HEK293 (cell line): ENCODE measurements around the gene ABCC3.

Source experiments
- KLF10 ChIP-seq: fragments of 450-650 bp; IDR thresholded peaks from 2 replicates; pipeline ENCODE4 v1.5.1; 2018; ENCODE audit warnings: missing biosample characterization, mild to moderate bottlenecking, missing genetic modification characterization
- SP3 ChIP-seq: fragments of 450-650 bp; formaldehyde crosslinking; IDR thresholded peaks from 2 replicates; pipeline ENCODE4 v1.5.1; 2016; ENCODE audit warnings: missing biosample characterization, missing genetic modification characterization
- TSHZ1 ChIP-seq: fragments of 450-650 bp; formaldehyde crosslinking; IDR thresholded peaks from 2 replicates; pipeline ENCODE4 v1.5.1; 2016; ENCODE audit warnings: missing biosample characterization, missing genetic modification characterization, borderline replicate concordance
- ZBTB11 ChIP-seq: fragments of 450-650 bp; formaldehyde crosslinking; conservative IDR thresholded peaks from 2 replicates; pipeline ENCODE4 v1.5.1; 2016; ENCODE audit warnings: low read depth, missing biosample characterization, missing genetic modification characterization
- ZBTB48 ChIP-seq: fragments of 450-650 bp; formaldehyde crosslinking; IDR thresholded peaks from 2 replicates; pipeline ENCODE4 v1.5.1; 2016; ENCODE audit warnings: missing biosample characterization, missing genetic modification characterization
- ZFP3 ChIP-seq: fragments of 450-650 bp; formaldehyde crosslinking; IDR thresholded peaks from 2 replicates; pipeline ENCODE4 v1.5.1; 2016; ENCODE audit warnings: low read depth, missing biosample characterization, missing genetic modification characterization
- ZNF157 ChIP-seq: fragments of 450-650 bp; formaldehyde crosslinking; IDR thresholded peaks from 2 replicates; pipeline ENCODE4 v1.5.1; 2016; ENCODE audit warnings: missing biosample characterization, missing genetic modification characterization
- ZNF184 ChIP-seq: fragments of 450-650 bp; IDR thresholded peaks from 2 replicates; pipeline ENCODE4 v1.5.1; 2018; ENCODE audit warnings: missing biosample characterization, mild to moderate bottlenecking, missing genetic modification characterization
- ZNF24 ChIP-seq: fragments of 450-650 bp; formaldehyde crosslinking; IDR thresholded peaks from 2 replicates; pipeline ENCODE4 v1.5.1; 2016; ENCODE audit warnings: missing biosample characterization, missing genetic modification characterization
- ZNF394 ChIP-seq: fragments of 450-650 bp; formaldehyde crosslinking; IDR thresholded peaks from 2 replicates; pipeline ENCODE4 v1.5.1; 2016; ENCODE audit warnings: missing biosample characterization, missing genetic modification characterization, mild to moderate bottlenecking, moderate library complexity, borderline replicate concordance
- ZNF433 ChIP-seq: fragments of 450-650 bp; formaldehyde crosslinking; IDR thresholded peaks from 2 replicates; pipeline ENCODE4 v1.5.1; 2016; ENCODE audit warnings: missing biosample characterization, missing genetic modification characterization, low read depth
- ZNF501 ChIP-seq: fragments of 450-650 bp; formaldehyde crosslinking; IDR thresholded peaks from 2 replicates; pipeline ENCODE4 v1.5.1; 2016; ENCODE audit warnings: missing biosample characterization, missing genetic modification characterization
- ZNF555 ChIP-seq: fragments of 450-650 bp; formaldehyde crosslinking; conservative IDR thresholded peaks from 2 replicates; pipeline ENCODE4 v1.5.1; 2017; ENCODE audit warnings: missing biosample characterization, mild to moderate bottlenecking, missing genetic modification characterization, inconsistent platforms
- ZNF561 ChIP-seq: fragments of 450-650 bp; IDR thresholded peaks from 2 replicates; pipeline ENCODE4 v1.5.1; 2018; ENCODE audit warnings: missing biosample characterization, missing genetic modification characterization, borderline replicate concordance
- ZNF704 ChIP-seq: fragments of 450-650 bp; formaldehyde crosslinking; IDR thresholded peaks from 2 replicates; pipeline ENCODE4 v1.5.1; 2016; ENCODE audit warnings: missing biosample characterization, missing genetic modification characterization
- ZNF76 ChIP-seq: fragments of 450-650 bp; formaldehyde crosslinking; IDR thresholded peaks from 2 replicates; pipeline ENCODE4; 2016; ENCODE audit warnings: low read depth, missing biosample characterization, missing genetic modification characterization, borderline replicate concordance
- TF ChIP-seq, protein P1 (sequence below): fragments of 450-650 bp; formaldehyde crosslinking; IDR thresholded peaks from 2 replicates; pipeline ENCODE4 v1.5.1; 2016; ENCODE audit warnings: missing biosample characterization, missing genetic modification characterization
- TF ChIP-seq, protein P2 (sequence below): fragments of 450-650 bp; formaldehyde crosslinking; IDR thresholded peaks from 2 replicates; pipeline ENCODE4 v1.5.1; 2016; ENCODE audit warnings: missing biosample characterization, missing genetic modification characterization

The ABCC3 gene

DNA sequence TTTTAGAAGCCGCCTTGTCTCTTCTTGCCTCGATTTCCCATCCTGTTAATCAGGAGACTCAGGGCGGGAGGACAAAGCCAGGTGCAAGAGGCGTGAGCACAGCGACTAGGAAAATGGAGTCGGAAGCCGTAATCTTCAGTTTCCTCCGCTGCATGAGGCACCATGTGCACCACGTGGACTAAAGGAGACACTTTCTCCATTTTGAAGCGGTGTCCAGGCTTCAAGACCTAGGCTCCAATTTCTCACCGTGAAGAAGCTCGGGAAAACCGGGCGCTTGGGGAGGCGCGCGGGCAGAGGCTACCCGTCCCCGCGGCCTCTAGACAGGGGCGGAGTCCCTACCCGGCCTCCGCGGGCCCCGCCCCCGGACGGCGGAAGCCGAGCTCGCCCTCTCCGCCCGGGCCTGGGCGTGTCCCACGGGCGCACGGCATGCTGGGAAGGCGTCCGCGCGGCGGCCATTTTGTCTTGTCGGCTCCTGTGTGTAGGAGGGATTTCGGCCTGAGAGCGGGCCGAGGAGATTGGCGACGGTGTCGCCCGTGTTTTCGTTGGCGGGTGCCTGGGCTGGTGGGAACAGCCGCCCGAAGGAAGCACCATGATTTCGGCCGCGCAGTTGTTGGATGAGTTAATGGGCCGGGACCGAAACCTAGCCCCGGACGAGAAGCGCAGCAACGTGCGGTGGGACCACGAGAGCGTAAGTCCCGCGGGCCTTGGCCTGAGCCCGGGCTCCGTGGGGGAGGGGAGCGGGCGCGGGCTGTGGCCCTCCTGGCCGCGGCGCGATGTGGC, 84.7 kb downstream of the ABCC3 start, which contains the start of gene LUC7L3 (continued):
- TF ChIP-seq ZNF157 (tag by site-specific recombination) (0 out of 2 replicates have a peak, but pooled peaks have one; percentile 17), ZNF184 (tag by site-specific recombination) (0 out of 2 replicates have a peak, but pooled peaks have one; percentile 11), ZNF704 (tag by site-specific recombination) (no peak), ZNF555 (no peak), SP3 (tag by site-specific recombination) (peak; percentile 96), ZFP3 (tag by site-specific recombination) (no peak), ZBTB11 (tag by site-specific recombination) (peak; percentile 70), KLF10 (tag by site-specific recombination) (peak; percentile 89), ZNF76 (peak; percentile 95), ZNF501 (tag by site-specific recombination) (peak; percentile 93; the same call in 1 of the 2 replicates), ZNF433 (no peak), ZNF24 (tag by site-specific recombination) (peak; percentile 38; the same call in 1 of the 2 replicates), ZNF561 (tag by site-specific recombination) (peak; percentile 87), ZBTB48 (tag by site-specific recombination) (peak; percentile 43; the same call in 1 of the 2 replicates), ZNF394 (tag by site-specific recombination) (peak; percentile 28; the same call in 1 of the 2 replicates), TSHZ1 (peak; percentile 7; the same call in 1 of the 2 replicates)
- TF ChIP-seq, protein P1, sequence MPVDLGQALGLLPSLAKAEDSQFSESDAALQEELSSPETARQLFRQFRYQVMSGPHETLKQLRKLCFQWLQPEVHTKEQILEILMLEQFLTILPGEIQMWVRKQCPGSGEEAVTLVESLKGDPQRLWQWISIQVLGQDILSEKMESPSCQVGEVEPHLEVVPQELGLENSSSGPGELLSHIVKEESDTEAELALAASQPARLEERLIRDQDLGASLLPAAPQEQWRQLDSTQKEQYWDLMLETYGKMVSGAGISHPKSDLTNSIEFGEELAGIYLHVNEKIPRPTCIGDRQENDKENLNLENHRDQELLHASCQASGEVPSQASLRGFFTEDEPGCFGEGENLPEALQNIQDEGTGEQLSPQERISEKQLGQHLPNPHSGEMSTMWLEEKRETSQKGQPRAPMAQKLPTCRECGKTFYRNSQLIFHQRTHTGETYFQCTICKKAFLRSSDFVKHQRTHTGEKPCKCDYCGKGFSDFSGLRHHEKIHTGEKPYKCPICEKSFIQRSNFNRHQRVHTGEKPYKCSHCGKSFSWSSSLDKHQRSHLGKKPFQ (tag by site-specific recombination), result peak; percentile 86; the same call in 1 of the 2 replicates
- TF ChIP-seq, protein P2, sequence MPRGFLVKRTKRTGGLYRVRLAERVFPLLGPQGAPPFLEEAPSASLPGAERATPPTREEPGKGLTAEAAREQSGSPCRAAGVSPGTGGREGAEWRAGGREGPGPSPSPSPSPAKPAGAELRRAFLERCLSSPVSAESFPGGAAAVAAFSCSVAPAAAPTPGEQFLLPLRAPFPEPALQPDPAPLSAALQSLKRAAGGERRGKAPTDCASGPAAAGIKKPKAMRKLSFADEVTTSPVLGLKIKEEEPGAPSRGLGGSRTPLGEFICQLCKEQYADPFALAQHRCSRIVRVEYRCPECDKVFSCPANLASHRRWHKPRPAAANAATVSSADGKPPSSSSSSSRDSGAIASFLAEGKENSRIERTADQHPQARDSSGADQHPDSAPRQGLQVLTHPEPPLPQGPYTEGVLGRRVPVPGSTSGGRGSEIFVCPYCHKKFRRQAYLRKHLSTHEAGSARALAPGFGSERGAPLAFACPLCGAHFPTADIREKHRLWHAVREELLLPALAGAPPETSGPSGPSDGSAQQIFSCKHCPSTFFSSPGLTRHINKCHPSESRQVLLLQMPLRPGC, result 0 out of 2 replicates have a peak, but pooled peaks have one; percentile 46
